ENCODE measurements around the gene LSM14B. TPM values are rescaled to one million over a fixed set of nuclear protein-coding genes. Genes with fewer than 3 reads are reported as not detected.

LSM14B gene
- total RNA-seq, 1 experiment from 2014 or later: 73.5 TPM

DNA sequence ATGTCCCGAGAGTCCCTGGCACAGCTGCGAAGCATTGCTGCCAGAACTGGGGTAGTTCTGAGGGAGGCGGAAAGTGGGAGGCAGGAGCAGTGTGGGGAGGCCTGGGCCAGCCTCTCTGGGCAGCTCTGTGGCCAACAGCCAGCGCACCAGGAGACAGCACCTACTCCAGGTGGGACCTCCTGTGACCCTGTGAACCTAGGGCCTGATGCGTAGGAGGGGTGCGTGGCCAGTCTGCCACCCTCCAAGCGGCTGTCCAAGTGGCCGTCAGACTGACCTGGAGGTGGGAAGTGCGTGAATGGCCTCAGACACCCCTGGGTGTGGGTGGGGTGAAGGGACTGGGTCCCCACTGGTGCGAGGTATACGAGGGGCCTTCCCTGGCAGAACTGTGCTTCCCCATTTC, 36.8 kb downstream of the LSM14B start (continued):
- TF ChIP-seq KAT7 (CRISPR knock-in tag; IDR thresholded peaks at IDR 0.05; ENCODE audit: borderline replicate concordance) (no peak), ZNF423 (CRISPR knock-in tag; IDR thresholded peaks at IDR 0.05) (no peak), CREB1 (CRISPR knock-in tag; IDR thresholded peaks at IDR 0.05) (no peak), TP53 (CRISPR knock-in tag; IDR thresholded peaks at IDR 0.05) (no peak), JAZF1 (CRISPR knock-in tag; IDR thresholded peaks at IDR 0.05) (no peak), ZNF263 (CRISPR knock-in tag; IDR thresholded peaks at IDR 0.05; ENCODE audit: low read depth) (no peak), ZNF232 (CRISPR knock-in tag; IDR thresholded peaks at IDR 0.05) (no peak), GABPB1 (CRISPR knock-in tag; IDR thresholded peaks at IDR 0.05) (no peak)
- TF ChIP-seq, protein P1, sequence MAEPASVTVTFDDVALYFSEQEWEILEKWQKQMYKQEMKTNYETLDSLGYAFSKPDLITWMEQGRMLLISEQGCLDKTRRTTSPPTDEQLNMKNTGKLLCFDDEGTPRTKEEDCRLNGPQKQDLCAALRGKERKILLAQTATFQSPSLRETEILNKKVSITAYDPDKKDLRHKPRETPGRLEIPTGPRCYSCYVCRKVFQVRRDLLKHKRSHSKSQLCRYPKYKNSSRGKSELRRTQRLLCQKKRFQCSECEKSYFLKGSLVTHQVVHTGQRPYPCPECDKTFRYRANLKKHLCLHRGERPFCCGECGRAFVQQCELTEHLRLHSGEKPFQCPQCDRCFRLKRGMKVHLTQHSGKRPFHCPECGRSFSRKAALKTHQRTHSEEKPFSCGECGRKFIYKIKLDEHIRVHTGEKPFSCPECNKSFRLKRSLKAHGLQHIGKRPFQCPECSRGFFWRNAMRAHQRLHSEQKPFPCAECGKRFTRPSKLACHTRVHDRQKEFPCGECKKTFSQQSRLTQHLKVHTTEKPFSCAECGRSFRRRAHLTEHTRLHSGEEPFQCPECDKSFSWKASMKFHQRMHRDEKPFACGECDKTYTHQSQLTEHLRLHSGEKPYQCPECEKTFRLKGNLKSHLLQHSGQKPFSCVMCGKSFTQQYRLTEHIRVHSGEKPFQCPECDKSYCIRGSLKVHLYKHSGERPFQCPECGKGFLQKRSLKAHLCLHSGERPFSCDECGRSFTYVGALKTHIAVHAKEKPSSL (CRISPR knock-in tag; conservative IDR thresholded peaks at IDR 0.05): no peak
- TF ChIP-seq, protein P2, sequence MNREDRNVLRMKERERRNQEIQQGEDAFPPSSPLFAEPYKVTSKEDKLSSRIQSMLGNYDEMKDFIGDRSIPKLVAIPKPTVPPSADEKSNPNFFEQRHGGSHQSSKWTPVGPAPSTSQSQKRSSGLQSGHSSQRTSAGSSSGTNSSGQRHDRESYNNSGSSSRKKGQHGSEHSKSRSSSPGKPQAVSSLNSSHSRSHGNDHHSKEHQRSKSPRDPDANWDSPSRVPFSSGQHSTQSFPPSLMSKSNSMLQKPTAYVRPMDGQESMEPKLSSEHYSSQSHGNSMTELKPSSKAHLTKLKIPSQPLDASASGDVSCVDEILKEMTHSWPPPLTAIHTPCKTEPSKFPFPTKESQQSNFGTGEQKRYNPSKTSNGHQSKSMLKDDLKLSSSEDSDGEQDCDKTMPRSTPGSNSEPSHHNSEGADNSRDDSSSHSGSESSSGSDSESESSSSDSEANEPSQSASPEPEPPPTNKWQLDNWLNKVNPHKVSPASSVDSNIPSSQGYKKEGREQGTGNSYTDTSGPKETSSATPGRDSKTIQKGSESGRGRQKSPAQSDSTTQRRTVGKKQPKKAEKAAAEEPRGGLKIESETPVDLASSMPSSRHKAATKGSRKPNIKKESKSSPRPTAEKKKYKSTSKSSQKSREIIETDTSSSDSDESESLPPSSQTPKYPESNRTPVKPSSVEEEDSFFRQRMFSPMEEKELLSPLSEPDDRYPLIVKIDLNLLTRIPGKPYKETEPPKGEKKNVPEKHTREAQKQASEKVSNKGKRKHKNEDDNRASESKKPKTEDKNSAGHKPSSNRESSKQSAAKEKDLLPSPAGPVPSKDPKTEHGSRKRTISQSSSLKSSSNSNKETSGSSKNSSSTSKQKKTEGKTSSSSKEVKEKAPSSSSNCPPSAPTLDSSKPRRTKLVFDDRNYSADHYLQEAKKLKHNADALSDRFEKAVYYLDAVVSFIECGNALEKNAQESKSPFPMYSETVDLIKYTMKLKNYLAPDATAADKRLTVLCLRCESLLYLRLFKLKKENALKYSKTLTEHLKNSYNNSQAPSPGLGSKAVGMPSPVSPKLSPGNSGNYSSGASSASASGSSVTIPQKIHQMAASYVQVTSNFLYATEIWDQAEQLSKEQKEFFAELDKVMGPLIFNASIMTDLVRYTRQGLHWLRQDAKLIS (CRISPR knock-in tag; IDR thresholded peaks at IDR 0.05; ENCODE audit: borderline replicate concordance): no peak

- H3K4me1 Mint-ChIP-seq: peaks cover 15% of the 10 kb centered on the region
- ATAC-seq (no peak), DNase-seq (ENCODE audit: low spot score) (no peak)
- H3K4me3 Mint-ChIP-seq: no peak overlapping the region
- no peaks in the 10 kb centered on the region for H3K27me3 Mint-ChIP-seq (ENCODE audit: low read depth)
- POLR2A ChIA-PET: no interaction called here
- TF ChIP-seq ZMAT4 (CRISPR knock-in tag; IDR thresholded peaks at IDR 0.05): no peak
- peak overlapping the region; percentile 65 for H3K27ac Mint-ChIP-seq
- peaks cover 16% of the 10 kb centered on the region for H3K36me3 Mint-ChIP-seq
- CTCF ChIA-PET: no interaction called here
- no peaks in the 10 kb centered on the region for H3K9me3 Mint-ChIP-seq
Observed at GRCh38 chr20:62159839-62160238, 37.6 kb downstream of the LSM14B start.

- Mint-ChIP-seq H3K27ac (no peak overlapping the region), H3K4me1 (peaks cover 12% of the 10 kb centered on the region), H3K9me3 (no peaks in the 10 kb centered on the region), H3K4me3 (no peak overlapping the region), H3K36me3 (peaks cover 17% of the 10 kb centered on the region), H3K27me3 (ENCODE audit: low read depth) (no peaks in the 10 kb centered on the region)
- no peak for ATAC-seq
- ChIA-PET CTCF (no interaction called here), POLR2A (no interaction called here)
- no peak for DNase-seq (ENCODE audit: low spot score)
- TF ChIP-seq, protein P3, sequence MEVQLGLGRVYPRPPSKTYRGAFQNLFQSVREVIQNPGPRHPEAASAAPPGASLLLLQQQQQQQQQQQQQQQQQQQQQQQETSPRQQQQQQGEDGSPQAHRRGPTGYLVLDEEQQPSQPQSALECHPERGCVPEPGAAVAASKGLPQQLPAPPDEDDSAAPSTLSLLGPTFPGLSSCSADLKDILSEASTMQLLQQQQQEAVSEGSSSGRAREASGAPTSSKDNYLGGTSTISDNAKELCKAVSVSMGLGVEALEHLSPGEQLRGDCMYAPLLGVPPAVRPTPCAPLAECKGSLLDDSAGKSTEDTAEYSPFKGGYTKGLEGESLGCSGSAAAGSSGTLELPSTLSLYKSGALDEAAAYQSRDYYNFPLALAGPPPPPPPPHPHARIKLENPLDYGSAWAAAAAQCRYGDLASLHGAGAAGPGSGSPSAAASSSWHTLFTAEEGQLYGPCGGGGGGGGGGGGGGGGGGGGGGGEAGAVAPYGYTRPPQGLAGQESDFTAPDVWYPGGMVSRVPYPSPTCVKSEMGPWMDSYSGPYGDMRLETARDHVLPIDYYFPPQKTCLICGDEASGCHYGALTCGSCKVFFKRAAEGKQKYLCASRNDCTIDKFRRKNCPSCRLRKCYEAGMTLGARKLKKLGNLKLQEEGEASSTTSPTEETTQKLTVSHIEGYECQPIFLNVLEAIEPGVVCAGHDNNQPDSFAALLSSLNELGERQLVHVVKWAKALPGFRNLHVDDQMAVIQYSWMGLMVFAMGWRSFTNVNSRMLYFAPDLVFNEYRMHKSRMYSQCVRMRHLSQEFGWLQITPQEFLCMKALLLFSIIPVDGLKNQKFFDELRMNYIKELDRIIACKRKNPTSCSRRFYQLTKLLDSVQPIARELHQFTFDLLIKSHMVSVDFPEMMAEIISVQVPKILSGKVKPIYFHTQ (CRISPR knock-in tag; IDR thresholded peaks at IDR 0.05): no peak
- TF ChIP-seq CREM (CRISPR knock-in tag; IDR thresholded peaks at IDR 0.05): no peak
- TF ChIP-seq CBFB (CRISPR knock-in tag; IDR thresholded peaks at IDR 0.05; ENCODE audit: low read depth): no peak
- TF ChIP-seq ATF1 (CRISPR knock-in tag; IDR thresholded peaks at IDR 0.05): no peak
- TF ChIP-seq PRRX2 (CRISPR knock-in tag; IDR thresholded peaks at IDR 0.05): no peak
- no peak for TF ChIP-seq NFE2L1 (CRISPR knock-in tag; IDR thresholded peaks at IDR 0.05)
- no peak for TF ChIP-seq TEAD1 (CRISPR knock-in tag; IDR thresholded peaks at IDR 0.05)
- no peak for TF ChIP-seq HMGA2 (CRISPR knock-in tag; IDR thresholded peaks at IDR 0.05)
- no peak for TF ChIP-seq ZNF396 (CRISPR knock-in tag; IDR thresholded peaks at IDR 0.05; ENCODE audit: borderline replicate concordance)
- no peak for TF ChIP-seq PREB (CRISPR knock-in tag; IDR thresholded peaks at IDR 0.05; ENCODE audit: borderline replicate concordance)
- no peak for TF ChIP-seq SMAD3 (CRISPR knock-in tag; IDR thresholded peaks at IDR 0.05; ENCODE audit: borderline replicate concordance)
- TF ChIP-seq ESRRA (CRISPR knock-in tag; IDR thresholded peaks at IDR 0.05; ENCODE audit: borderline replicate concordance): no peak
- no peak for TF ChIP-seq HMGXB4 (CRISPR knock-in tag; IDR thresholded peaks at IDR 0.05)
- TF ChIP-seq JAZF1 (CRISPR knock-in tag; IDR thresholded peaks at IDR 0.05): no peak
Observed at GRCh38 chr20:62160253-62160652, 38.0 kb downstream of the LSM14B start.
